HG02798 (cell line): ENCODE measurements around the gene ROBO1.
"Not testable (repeated sequence)": the region's sequence is repeated elsewhere in the genome, so short reads cannot be mapped to it uniquely, and the experiment has no call there.

Source experiments
- ATAC-seq: cut with Tn5 transposase; IDR thresholded peaks from one replicate; pipeline ENCODE4 v1.9.1; 2021; ENCODE audit warnings: mild to moderate bottlenecking; ENCODE audit not compliant: unreplicated experiment, poor library complexity

ROBO1 gene

GRCh38 chr3:79767905-79768267 lies at the start of gene ROBO1:
TSS of gene ROBO1 (minus strand) at chr3:79767998.
- ATAC-seq = no peak

GRCh38 chr3:79817224-79817623 lies 49.4 kb upstream of the ROBO1 start:
- no peak for ATAC-seq

GRCh38 chr3:79815478-79815877 lies 47.7 kb upstream of the ROBO1 start:
- no peak for ATAC-seq

- no peak for ATAC-seq
Measured at GRCh38 chr3:79810581-79810980, 42.8 kb upstream of the ROBO1 start.

- ATAC-seq = no peak
Measured at GRCh38 chr3:79810092-79810491, 42.3 kb upstream of the ROBO1 start.

- no peak for ATAC-seq
Measured at GRCh38 chr3:79809106-79809505, 41.3 kb upstream of the ROBO1 start.

- ATAC-seq = no peak
Measured at GRCh38 chr3:79808515-79808914, 40.7 kb upstream of the ROBO1 start.

GRCh38 chr3:79790177-79790576 lies 22.4 kb upstream of the ROBO1 start:
- not testable (repeated sequence) for ATAC-seq

- ATAC-seq = no peak
Measured at GRCh38 chr3:79773291-79773690, 5.5 kb upstream of the ROBO1 start.

- no peak for ATAC-seq
Measured at GRCh38 chr3:79769229-79769628, 1.4 kb upstream of the ROBO1 start.

GRCh38 chr3:79767194-79767904 lies 449 bp downstream of the ROBO1 start:
- no peak for ATAC-seq

- no peak for ATAC-seq
Measured at GRCh38 chr3:79766496-79767193, 1.2 kb downstream of the ROBO1 start.

- no peak for ATAC-seq
Measured at GRCh38 chr3:79765911-79766310, 1.9 kb downstream of the ROBO1 start.

- ATAC-seq = no peak
Measured at GRCh38 chr3:79761441-79761840, 6.4 kb downstream of the ROBO1 start.

GRCh38 chr3:79751703-79752102 lies 16.1 kb downstream of the ROBO1 start:
- no peak for ATAC-seq

GRCh38 chr3:79737530-79737929 lies 30.3 kb downstream of the ROBO1 start:
- ATAC-seq = no peak

GRCh38 chr3:79729096-79729495 lies 38.7 kb downstream of the ROBO1 start:
- no peak for ATAC-seq

- no peak for ATAC-seq
Measured at GRCh38 chr3:79726786-79727185, 41.0 kb downstream of the ROBO1 start.

GRCh38 chr3:79724206-79724605 lies 43.6 kb downstream of the ROBO1 start:
- ATAC-seq = no peak

GRCh38 chr3:79690072-79690471 lies 77.7 kb downstream of the ROBO1 start:
- ATAC-seq = no peak

- ATAC-seq = no peak
Measured at GRCh38 chr3:79685108-79685507, 82.7 kb downstream of the ROBO1 start.

GRCh38 chr3:79684041-79684440 lies 83.8 kb downstream of the ROBO1 start:
- no peak for ATAC-seq
